Activated naive CD8-positive, alpha-beta T cell treated with anti-CD3 and anti-CD28 coated beads, Interleukin-2, amount 10 ng/mL, durations not matched to agents 7 days and 5 days (primary cell): Measurements from ENCODE around the gene PIGS. TPM values are rescaled to one million over a fixed set of nuclear protein-coding genes. Genes with fewer than 3 reads are reported as not detected.

ENCODE experiments used
- ATAC-seq: fragments of 150-1000 bp; cut with Tn5 transposase; one replicate; pipeline ENCODE4 v1.10.0; 2021; ENCODE audit warnings: low read depth, moderate library complexity
- POLR2A ChIA-PET: fragments of 350-600 bp; sonication (Branson Sonifier 250); formaldehyde crosslinking; loops from one replicate; lab custom pipeline; 2021; ENCODE audit warnings: antibody characterized with exemption; lab: Charles Lee
- DNase-seq: peaks from one replicate; pipeline ENCODE4 v3.0.0; 2021
- H3K27ac Mint-ChIP-seq: one replicate; pipeline ENCODE4 v1.8.0; 2022; ENCODE audit warnings: mild to moderate bottlenecking, mixed read lengths
- H3K27me3 Mint-ChIP-seq: one replicate; pipeline ENCODE4 v1.8.0; 2022; ENCODE audit warnings: mild to moderate bottlenecking, moderate library complexity, mixed read lengths
- H3K36me3 Mint-ChIP-seq: one replicate; pipeline ENCODE4 v1.8.0; 2021; ENCODE audit warnings: mild to moderate bottlenecking, mixed read lengths
- H3K4me1 Mint-ChIP-seq: one replicate; pipeline ENCODE4 v1.8.0; 2021; ENCODE audit warnings: mixed read lengths
- H3K4me3 Mint-ChIP-seq: one replicate; pipeline ENCODE4 v1.8.0; 2022; ENCODE audit warnings: mild to moderate bottlenecking, moderate library complexity, mixed read lengths
- H3K9me3 Mint-ChIP-seq: one replicate; pipeline ENCODE4 v1.8.0; 2021; ENCODE audit warnings: mixed read lengths
- total RNA-seq, 2 experiments: library from RNA; stranded (reverse); gene quantifications; one replicate each; pipeline ENCODE4 v1.2.3, GENCODE V29; 2021

PIGS gene
- total RNA-seq, 2 experiments from 2014 or later, result 60.5 to 63.1 TPM

DNA sequence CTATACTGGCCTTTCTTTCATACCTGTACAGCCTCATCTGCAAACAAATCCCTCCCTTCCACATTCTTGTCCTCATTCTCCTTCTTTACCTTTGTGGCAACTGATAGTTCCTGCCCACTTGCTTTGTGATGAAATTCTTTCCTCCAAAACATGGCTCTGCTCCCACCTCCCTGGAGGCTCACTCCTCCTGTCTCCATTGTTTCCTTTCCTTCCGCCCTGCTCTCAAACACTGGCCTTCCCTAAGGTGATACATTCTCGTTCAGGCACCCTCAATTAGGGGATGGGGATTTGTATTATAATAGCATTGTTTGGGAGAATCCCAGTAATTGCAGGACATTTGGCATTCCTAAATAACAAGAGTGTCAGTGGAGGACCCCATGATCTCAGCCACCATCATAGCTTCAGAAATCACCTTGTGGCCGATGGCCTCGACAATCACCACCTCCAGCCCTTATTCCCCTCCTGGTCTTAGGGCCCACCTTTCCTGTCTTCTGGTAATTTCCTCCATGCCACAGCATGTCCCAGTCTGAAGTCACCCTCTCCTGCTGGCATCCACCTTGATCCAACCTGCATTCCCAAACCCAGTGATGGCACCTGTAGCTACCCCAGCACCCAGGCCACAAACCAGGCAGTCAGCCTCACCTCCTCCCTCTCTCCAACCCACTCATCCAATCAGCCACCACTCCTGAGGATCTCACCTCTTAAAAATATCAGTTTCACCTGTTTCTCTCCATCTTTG is 26.8 kb downstream of the PIGS start:
- DNase-seq (no peak), ATAC-seq (no peak)
- H3K36me3 Mint-ChIP-seq, result no peaks in the 10 kb centered on the region
- no peak overlapping the region for H3K4me3 Mint-ChIP-seq
- POLR2A ChIA-PET, result no interaction called here
- H3K27ac Mint-ChIP-seq, result no peak overlapping the region
- no peaks in the 10 kb centered on the region for H3K9me3 Mint-ChIP-seq
- no peaks in the 10 kb centered on the region for H3K27me3 Mint-ChIP-seq
- H3K4me1 Mint-ChIP-seq, result peaks cover 21% of the 10 kb centered on the region

GRCh38 chr17:28541439-28541838 is 29.9 kb downstream of the PIGS start:
- Mint-ChIP-seq H3K27ac (no peak overlapping the region), H3K27me3 (no peaks in the 10 kb centered on the region), H3K36me3 (no peaks in the 10 kb centered on the region), H3K4me1 (peaks cover 3% of the 10 kb centered on the region), H3K9me3 (no peaks in the 10 kb centered on the region), H3K4me3 (no peak overlapping the region)
- no peak for DNase-seq
- POLR2A ChIA-PET, result no interaction called here
- no peak for ATAC-seq

GRCh38 chr17:28540231-28540630 is 31.1 kb downstream of the PIGS start:
- POLR2A ChIA-PET, result no interaction called here
- Mint-ChIP-seq H3K27ac (no peak overlapping the region), H3K36me3 (no peaks in the 10 kb centered on the region), H3K4me1 (peaks cover 3% of the 10 kb centered on the region), H3K9me3 (no peaks in the 10 kb centered on the region), H3K27me3 (no peaks in the 10 kb centered on the region), H3K4me3 (no peak overlapping the region)
- DNase-seq, result no peak
- ATAC-seq, result peak; percentile 11

DNA sequence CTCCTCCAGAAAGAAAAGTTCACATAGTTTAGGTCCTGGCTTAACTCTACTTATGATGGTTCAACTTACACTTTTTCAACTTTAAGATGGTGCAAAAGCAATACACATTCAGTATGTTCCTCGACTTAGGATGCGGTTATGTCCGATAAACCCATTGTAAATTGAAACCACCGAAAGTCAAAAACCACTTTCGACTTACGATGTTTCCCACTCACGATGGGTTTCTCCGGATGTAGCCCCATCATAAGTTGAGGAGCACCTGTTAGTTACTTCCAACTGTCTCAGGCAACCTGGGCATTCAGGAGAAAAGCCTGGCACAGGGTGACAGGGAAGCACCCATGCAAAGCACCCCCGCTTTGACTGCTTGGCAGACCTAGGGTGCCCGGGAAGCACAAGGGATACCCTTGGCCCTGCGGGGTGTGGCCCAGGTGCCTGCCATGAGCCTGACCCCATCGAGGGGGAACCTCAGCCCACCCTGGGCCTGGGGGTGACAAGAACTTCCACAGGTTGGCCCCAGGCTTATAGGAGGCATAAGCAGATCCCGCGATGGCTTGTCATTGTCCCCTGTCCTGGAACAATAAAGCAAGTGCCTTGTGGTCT is 32.9 kb downstream of the PIGS start:
- no peak for ATAC-seq
- Mint-ChIP-seq H3K4me1 (peaks cover 1% of the 10 kb centered on the region), H3K9me3 (no peaks in the 10 kb centered on the region), H3K4me3 (no peak overlapping the region), H3K36me3 (no peaks in the 10 kb centered on the region), H3K27me3 (no peaks in the 10 kb centered on the region), H3K27ac (no peak overlapping the region)
- POLR2A ChIA-PET, result no interaction called here
- no peak for DNase-seq

DNA sequence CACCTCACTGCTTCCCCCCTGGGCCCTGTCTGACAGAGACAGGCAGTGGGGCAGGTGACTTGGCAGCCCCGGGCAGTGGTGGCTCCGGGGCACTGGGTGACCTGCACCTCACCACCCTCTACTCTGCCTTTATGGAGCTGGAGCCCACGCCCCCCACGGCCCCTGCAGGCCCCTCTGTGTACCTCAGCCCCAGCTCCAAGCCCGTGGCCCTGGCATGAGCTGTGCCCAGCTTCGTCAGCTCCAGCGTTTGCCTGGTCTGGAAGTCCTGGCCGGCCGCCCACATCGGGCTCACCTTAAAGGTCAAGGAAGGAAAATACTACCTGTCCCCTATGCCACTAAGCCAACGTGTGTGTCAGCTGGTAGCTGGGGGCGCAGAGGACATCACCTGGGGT is 34.1 kb downstream of the PIGS start:
- no peak for ATAC-seq
- no peaks in the 10 kb centered on the region for H3K27me3 Mint-ChIP-seq
- H3K27ac Mint-ChIP-seq, result no peak overlapping the region
- POLR2A ChIA-PET, result no interaction called here
- no peak for DNase-seq
- peaks cover 1% of the 10 kb centered on the region for H3K4me1 Mint-ChIP-seq
- H3K9me3 Mint-ChIP-seq, result no peaks in the 10 kb centered on the region
- H3K4me3 Mint-ChIP-seq, result no peak overlapping the region
- no peaks in the 10 kb centered on the region for H3K36me3 Mint-ChIP-seq

DNA sequence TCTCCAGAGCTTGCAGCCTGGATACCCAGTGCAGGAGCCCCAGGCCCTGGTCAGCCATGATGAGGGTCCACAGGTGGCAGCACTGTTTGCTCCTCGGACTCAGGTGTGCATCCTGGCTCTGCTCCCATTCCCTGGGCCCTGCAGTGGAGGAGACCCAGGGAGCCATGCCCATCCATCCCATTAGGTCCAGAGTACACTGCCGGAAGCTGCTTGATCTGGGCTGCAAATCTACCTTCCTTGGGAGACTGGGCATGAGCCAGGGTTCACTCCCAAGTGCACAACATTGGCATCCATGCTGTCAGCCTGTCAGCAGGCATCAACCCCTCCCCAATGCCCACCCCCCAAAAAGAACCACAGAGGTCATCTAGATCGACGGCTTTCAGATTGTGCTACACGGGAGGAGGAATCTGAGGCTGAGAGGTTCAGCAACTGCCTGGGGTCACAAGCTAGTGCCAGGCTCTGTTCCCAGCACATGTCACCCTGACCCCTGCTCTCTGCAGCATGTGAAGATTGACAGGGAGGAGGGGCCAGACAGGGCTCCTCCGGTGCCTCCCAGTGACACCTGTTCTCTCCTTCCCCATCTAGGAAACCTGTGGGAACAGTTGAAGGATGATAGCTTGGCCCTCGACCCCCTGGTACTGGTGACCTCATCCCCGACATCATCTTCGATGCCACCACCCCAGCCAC is 34.6 kb downstream of the PIGS start:
- Mint-ChIP-seq H3K4me1 (peaks cover 1% of the 10 kb centered on the region), H3K4me3 (no peak overlapping the region), H3K27me3 (no peaks in the 10 kb centered on the region), H3K27ac (no peak overlapping the region), H3K9me3 (no peaks in the 10 kb centered on the region), H3K36me3 (no peaks in the 10 kb centered on the region)
- POLR2A ChIA-PET, result no interaction called here
- ATAC-seq (no peak), DNase-seq (no peak)

DNA sequence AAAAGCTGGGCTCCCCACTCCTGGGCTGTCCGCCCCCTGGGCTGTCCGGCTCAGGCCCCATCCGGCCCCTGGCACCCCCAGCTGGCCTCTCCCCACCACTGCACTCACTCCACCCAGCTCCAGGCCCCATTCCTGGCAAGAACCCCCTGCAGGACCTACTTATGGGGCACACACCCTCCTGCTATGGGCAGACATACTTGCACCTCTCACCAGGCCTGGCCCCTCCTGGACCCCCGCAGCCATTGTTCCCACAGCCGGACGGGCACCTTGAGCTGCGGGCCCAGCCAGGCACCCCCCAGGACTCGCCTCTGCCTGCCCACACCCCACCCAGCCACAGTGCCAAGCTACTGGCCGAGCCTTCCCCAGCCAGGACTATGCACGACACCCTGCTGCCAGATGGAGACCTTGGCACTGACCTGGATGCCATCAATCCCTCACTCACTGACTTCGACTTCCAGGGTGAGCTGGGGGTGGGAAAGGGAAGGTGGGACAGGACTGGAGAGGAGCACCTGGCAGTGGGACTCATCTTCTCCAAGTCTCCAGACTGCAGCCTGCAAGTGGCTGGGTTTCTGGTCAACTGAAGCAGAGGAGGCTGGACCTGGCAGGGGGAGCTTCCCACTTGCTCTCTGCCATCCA is 36.5 kb downstream of the PIGS start:
- Mint-ChIP-seq H3K27ac (no peak overlapping the region), H3K4me1 (no peaks in the 10 kb centered on the region), H3K27me3 (no peaks in the 10 kb centered on the region), H3K36me3 (no peaks in the 10 kb centered on the region), H3K4me3 (no peak overlapping the region), H3K9me3 (no peaks in the 10 kb centered on the region)
- POLR2A ChIA-PET, result no interaction called here
- DNase-seq (no peak), ATAC-seq (no peak)

DNA sequence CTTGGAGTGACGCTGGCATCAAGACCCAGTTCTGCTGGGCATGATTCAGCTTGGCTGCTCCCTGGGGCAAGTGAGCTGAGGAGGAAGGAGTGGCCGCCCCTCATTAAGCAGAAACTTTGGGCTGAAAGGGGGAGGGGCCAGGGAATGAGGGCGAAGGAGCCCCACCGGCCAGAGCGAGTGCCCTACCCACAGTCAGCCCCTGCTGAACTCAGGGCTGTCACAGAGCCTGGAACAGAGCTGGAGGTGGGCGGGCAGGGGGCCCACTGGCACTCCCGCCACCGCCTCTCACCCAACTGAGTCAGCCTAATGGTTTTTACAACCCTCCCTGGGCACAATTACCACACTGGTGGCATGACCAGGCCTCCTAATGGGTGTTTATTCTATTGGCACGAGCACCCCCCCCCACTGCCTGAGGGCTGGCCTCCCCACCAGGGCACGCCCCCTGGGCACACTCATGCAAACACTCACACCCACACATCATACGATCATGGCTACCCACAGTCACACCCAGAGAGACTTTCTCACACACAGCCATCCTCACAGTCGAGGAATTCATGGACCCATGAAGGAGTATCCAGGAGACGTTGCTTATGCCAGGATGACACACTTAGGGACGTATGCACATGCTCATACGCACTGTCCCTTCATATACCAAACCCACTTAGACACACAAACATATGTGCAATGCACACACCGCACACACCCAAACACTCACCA is 38.1 kb downstream of the PIGS start:
- no peak for ATAC-seq
- POLR2A ChIA-PET, result no interaction called here
- no peaks in the 10 kb centered on the region for H3K36me3 Mint-ChIP-seq
- H3K27me3 Mint-ChIP-seq, result no peaks in the 10 kb centered on the region
- no peak overlapping the region for H3K4me3 Mint-ChIP-seq
- H3K9me3 Mint-ChIP-seq, result no peaks in the 10 kb centered on the region
- H3K4me1 Mint-ChIP-seq, result no peaks in the 10 kb centered on the region
- DNase-seq, result no peak
- H3K27ac Mint-ChIP-seq, result no peak overlapping the region

DNA sequence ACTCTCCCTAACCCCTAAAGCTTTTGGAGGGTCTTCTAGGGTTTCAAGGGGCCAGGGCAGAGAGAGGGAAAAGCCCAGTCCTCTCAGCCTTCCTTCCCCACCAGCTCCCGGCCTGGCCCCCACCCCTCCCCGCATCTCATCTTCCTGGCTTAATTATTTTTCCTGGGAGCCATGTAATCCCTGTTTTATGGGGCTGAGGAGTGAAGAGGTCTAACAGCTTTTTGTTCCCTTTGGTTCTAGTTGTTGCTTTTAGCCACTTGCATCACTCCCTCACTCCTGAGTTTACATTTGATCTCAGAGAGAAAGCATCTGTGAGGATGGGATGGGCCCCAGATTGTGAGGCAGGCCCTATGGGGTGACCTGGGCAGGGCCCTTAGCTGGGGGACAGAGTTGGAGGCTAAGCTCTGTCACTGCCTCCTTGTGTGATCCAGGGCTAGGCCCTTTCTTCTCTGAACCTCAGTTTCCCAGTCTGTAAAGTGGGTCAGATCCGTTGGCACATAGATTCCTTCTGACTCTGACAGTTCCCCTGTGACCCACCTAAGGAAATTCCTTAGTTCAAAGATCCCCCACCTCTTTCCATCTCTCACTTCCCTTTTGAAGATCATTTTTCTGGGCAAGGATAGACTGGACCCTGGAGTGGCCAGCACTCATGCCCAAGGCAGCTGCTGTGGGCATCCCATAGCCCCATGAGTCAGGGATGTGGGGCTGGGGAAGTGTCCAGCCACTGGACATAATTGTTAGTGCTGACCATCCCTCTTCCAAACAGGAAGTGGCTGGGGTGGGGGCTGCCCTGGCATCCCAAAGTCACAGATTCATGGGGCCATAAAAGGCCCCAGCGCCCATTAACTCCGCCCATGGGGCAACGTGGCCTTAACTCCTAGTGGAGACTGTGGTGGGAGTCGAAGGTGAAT is 39.0 kb downstream of the PIGS start:
- POLR2A ChIA-PET, result no interaction called here
- no peaks in the 10 kb centered on the region for H3K36me3 Mint-ChIP-seq
- no peak overlapping the region for H3K4me3 Mint-ChIP-seq
- no peaks in the 10 kb centered on the region for H3K4me1 Mint-ChIP-seq
- H3K9me3 Mint-ChIP-seq, result no peaks in the 10 kb centered on the region
- H3K27me3 Mint-ChIP-seq, result no peaks in the 10 kb centered on the region
- no peak overlapping the region for H3K27ac Mint-ChIP-seq
- DNase-seq (no peak), ATAC-seq (no peak)

- no peaks in the 10 kb centered on the region for H3K27me3 Mint-ChIP-seq
Observed at GRCh38 chr17:28530926-28531325, 40.4 kb downstream of the PIGS start.

DNA sequence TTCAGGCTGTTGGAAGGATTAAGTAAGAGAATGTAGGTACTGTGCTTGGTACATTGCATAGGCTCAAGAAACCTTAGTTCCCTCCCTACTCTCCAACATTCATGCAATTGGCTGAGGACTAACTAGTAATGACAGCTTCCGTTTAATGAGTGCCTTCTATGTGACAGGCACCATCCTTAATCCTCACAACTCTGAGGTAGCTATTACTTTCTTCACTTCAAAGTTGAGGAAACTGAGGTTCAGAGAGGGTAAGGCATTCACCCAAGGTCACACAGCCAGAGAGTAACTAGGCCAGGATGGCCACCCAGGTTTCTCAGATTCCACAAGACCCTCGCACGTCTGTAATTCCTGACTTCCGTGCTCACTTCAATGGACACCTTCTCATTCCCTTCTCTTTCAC is 41.1 kb downstream of the PIGS start:
- ATAC-seq, result no peak
- POLR2A ChIA-PET, result no interaction called here
- Mint-ChIP-seq H3K4me3 (no peak overlapping the region), H3K27me3 (no peaks in the 10 kb centered on the region), H3K4me1 (no peaks in the 10 kb centered on the region), H3K36me3 (no peaks in the 10 kb centered on the region), H3K9me3 (no peaks in the 10 kb centered on the region), H3K27ac (no peak overlapping the region)
- no peak for DNase-seq

More at GRCh38 chr17:28530926-28531325, 40.4 kb downstream of the PIGS start:
- Mint-ChIP-seq H3K27ac (no peak overlapping the region), H3K4me1 (no peaks in the 10 kb centered on the region), H3K36me3 (no peaks in the 10 kb centered on the region), H3K9me3 (no peaks in the 10 kb centered on the region), H3K4me3 (no peak overlapping the region)
- no peak for DNase-seq
- ATAC-seq, result no peak
- POLR2A ChIA-PET, result no interaction called here

DNA sequence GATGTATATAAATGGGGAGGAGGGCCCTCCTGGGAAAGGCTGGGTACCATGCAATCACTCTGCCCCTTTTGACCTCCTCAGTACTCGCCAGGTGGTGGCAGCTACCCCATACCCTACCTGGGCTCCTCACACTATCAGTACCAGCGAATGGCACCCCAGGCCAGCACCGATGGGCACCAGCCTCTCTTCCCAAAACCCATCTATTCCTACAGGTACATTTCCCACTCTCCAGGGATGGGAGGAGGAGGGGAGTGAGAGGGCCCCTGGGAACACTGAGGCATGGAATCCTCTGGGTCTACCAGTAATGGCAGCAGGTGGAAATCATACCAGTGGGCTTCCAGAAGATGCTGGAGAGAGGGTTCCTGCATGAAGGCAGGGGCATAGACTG is 42.3 kb downstream of the PIGS start:
- Mint-ChIP-seq H3K4me1 (no peaks in the 10 kb centered on the region), H3K27me3 (no peaks in the 10 kb centered on the region), H3K27ac (no peak overlapping the region), H3K36me3 (no peaks in the 10 kb centered on the region), H3K9me3 (no peaks in the 10 kb centered on the region), H3K4me3 (no peak overlapping the region)
- POLR2A ChIA-PET, result no interaction called here
- no peak for ATAC-seq
- DNase-seq, result no peak
